H1 (cell line): ENCODE data around the gene UGT2B7. TPM values are rescaled to one million over a fixed set of nuclear protein-coding genes. Genes with fewer than 3 reads are reported as not detected.

ENCODE experiments used
- CTCF ChIA-PET: fragments of 300-600 bp; sonication (Branson Sonifier 250); formaldehyde crosslinking; loops from one replicate; lab custom pipeline; 2021; ENCODE audit not compliant: partially characterized antibody; lab: Charles Lee
- POLR2A ChIA-PET: fragments of 300-600 bp; sonication (Branson Sonifier 250); formaldehyde crosslinking; loops from one replicate; lab custom pipeline; 2021; ENCODE audit warnings: inconsistent platforms; ENCODE audit not compliant: partially characterized antibody; lab: Charles Lee
- DNase-seq, 2 experiments: peaks; one replicate each; pipeline versions ENCODE4 v3.0.0 to v3.0.0-alpha.2; 2010 to 2022; ENCODE audit warnings: low spot score in 2 of 2, low read depth in 1 of 2, mixed read lengths in 1 of 2
- FAIRE-seq: peaks from 2 replicates; lab custom pipeline; 2011; peaks lifted over from hg19 to GRCh38; lab: Jason Lieb, UNC
- H2AFZ ChIP-seq: 2 replicates; pipeline ENCODE4 v1.8.1; 2012; ENCODE audit warnings: low read length, inconsistent platforms
- H2AK5ac ChIP-seq: 2 replicates; pipeline ENCODE4 v1.6.1; 2013; ENCODE audit warnings: low read depth, low read length
- H2BK120ac ChIP-seq: replicated peaks from 2 replicates; pipeline ENCODE3; 2013; ENCODE audit warnings: low read depth, low read length, inconsistent platforms
- H2BK12ac ChIP-seq: 2 replicates; pipeline ENCODE4 v1.6.1; 2013; ENCODE audit warnings: low read depth, low read length
- H2BK15ac ChIP-seq: 2 replicates; pipeline ENCODE4 v1.6.1; 2013; ENCODE audit warnings: low read length
- H2BK20ac ChIP-seq: 2 replicates; pipeline ENCODE4 v1.6.1; 2013; ENCODE audit warnings: low read length
- H2BK5ac ChIP-seq: 2 replicates; pipeline ENCODE4 v1.6.1; 2013; ENCODE audit warnings: low read depth, low read length
- H3K14ac ChIP-seq: 2 replicates; pipeline ENCODE4 v1.6.1; 2013; ENCODE audit warnings: inconsistent platforms; ENCODE audit not compliant: insufficient read length
- H3K18ac ChIP-seq: 2 replicates; pipeline ENCODE4 v1.6.1; 2013; ENCODE audit warnings: low read length; ENCODE audit errors: extremely low read depth
- H3K23ac ChIP-seq: 2 replicates; pipeline ENCODE4 v1.6.1; 2013; ENCODE audit warnings: inconsistent platforms; ENCODE audit not compliant: insufficient read length
- H3K23me2 ChIP-seq: 2 replicates; pipeline ENCODE4 v1.6.1; 2013; ENCODE audit warnings: low read depth, low read length
- H3K27ac ChIP-seq: 2 replicates; pipeline ENCODE4 v1.6.1; 2011; ENCODE audit warnings: low read depth, low read length, inconsistent platforms
- H3K27me3 ChIP-seq, 4 experiments: replicated peaks in 1 of 4; 1 replicate in 1 of 4; 2 replicates in 3 of 4; pipeline versions ENCODE4 v1.6.1 to v1.8.1; 2011 to 2013; ENCODE audit warnings: low read length in 3 of 4, mild to moderate bottlenecking in 3 of 4, inconsistent platforms in 2 of 4, mixed read lengths in 2 of 4, moderate library complexity in 1 of 4; ENCODE audit not compliant: control insufficient read depth in 3 of 4, insufficient read depth in 3 of 4; ENCODE audit errors: extremely low read depth in 1 of 4
- H3K36me3 ChIP-seq, 4 experiments: 2 replicates each; pipeline versions ENCODE4 v1.6.1 to v1.8.1; 2011 to 2013; ENCODE audit warnings: mild to moderate bottlenecking in 4 of 4, low read length in 3 of 4, moderate library complexity in 2 of 4, control low read depth in 1 of 4, inconsistent platforms in 1 of 4; ENCODE audit not compliant: insufficient read depth in 4 of 4, control insufficient read depth in 2 of 4
- H3K4ac ChIP-seq: replicated peaks from 2 replicates; pipeline ENCODE3; 2013; ENCODE audit warnings: low read length, low read depth, mixed read lengths, inconsistent platforms; ENCODE audit not compliant: insufficient read length
- H3K4me1 ChIP-seq, 4 experiments: replicated peaks in 1 of 4; 1 replicate in 1 of 4; 2 replicates in 3 of 4; pipeline versions ENCODE4 v1.6.1 to v1.8.1; 2011 to 2013; ENCODE audit warnings: low read length in 3 of 4, inconsistent platforms in 2 of 4, mixed read lengths in 1 of 4; ENCODE audit not compliant: insufficient read depth in 4 of 4, control insufficient read depth in 3 of 4
- H3K4me2 ChIP-seq, 2 experiments: 2 replicates each; pipeline versions ENCODE4 v1.6.1 to v1.8.1; 2011 to 2013; ENCODE audit warnings: low read depth in 2 of 2, low read length in 2 of 2, control low read depth in 1 of 2, inconsistent platforms in 1 of 2, mild to moderate bottlenecking in 1 of 2; ENCODE audit not compliant: insufficient read depth in 1 of 2
- H3K4me3 ChIP-seq, 4 experiments: fragments of 200-600, 300-600 bp in 1 of 4; sonication (generic), shearing (Covaris generic), sonication (Bioruptor Twin) in 1 of 4; 2 replicates each; pipeline versions ENCODE4 v1.5.1 to v1.8.1; 2011 to 2016; ENCODE audit warnings: low read length in 4 of 4, low read depth in 3 of 4, control low read depth in 2 of 4, inconsistent platforms in 2 of 4, mild to moderate bottlenecking in 2 of 4, mixed read lengths in 1 of 4, moderate library complexity in 1 of 4; ENCODE audit not compliant: insufficient read depth in 2 of 4; ENCODE audit errors: extremely low read depth in 1 of 4
- H3K56ac ChIP-seq: replicated peaks from 2 replicates; pipeline ENCODE3; 2013; ENCODE audit warnings: low read depth, mild to moderate bottlenecking, mixed read lengths, low read length, inconsistent platforms; ENCODE audit not compliant: insufficient read length
- H3K79me1 ChIP-seq: 2 replicates; pipeline ENCODE4 v1.6.1; 2013; ENCODE audit warnings: low read depth, low read length, control low read depth
- H3K79me2 ChIP-seq, 2 experiments: 2 replicates each; pipeline versions ENCODE4 v1.6.1 to v1.8.1; 2012 to 2013; ENCODE audit warnings: low read length in 2 of 2, mild to moderate bottlenecking in 2 of 2, inconsistent platforms in 1 of 2; ENCODE audit not compliant: insufficient read depth in 2 of 2, control insufficient read depth in 1 of 2
- H3K9ac ChIP-seq, 4 experiments: replicated peaks in 1 of 4; 1 replicate in 1 of 4; 2 replicates in 3 of 4; pipeline versions ENCODE4 v1.6.1 to v1.8.1; 2011 to 2013; ENCODE audit warnings: low read depth in 3 of 4, low read length in 3 of 4, control low read depth in 2 of 4, mild to moderate bottlenecking in 2 of 4, moderate library complexity in 2 of 4, inconsistent platforms in 1 of 4; ENCODE audit errors: extremely low read depth in 1 of 4
- H3K9me3 ChIP-seq, 2 experiments: 2 replicates each; pipeline versions ENCODE4 v1.6.1 to v1.8.1; 2012 to 2013; ENCODE audit warnings: mild to moderate bottlenecking in 2 of 2, moderate library complexity in 2 of 2, control low read depth in 1 of 2, inconsistent platforms in 1 of 2, low read depth in 1 of 2, low read length in 1 of 2, mixed read lengths in 1 of 2; ENCODE audit not compliant: insufficient read depth in 2 of 2
- H4K20me1 ChIP-seq, 2 experiments: replicated peaks in 1 of 2; 2 replicates each; pipeline versions ENCODE3 to v1.8.1; 2011 to 2013; ENCODE audit warnings: inconsistent platforms in 2 of 2, low read length in 2 of 2, mild to moderate bottlenecking in 1 of 2; ENCODE audit not compliant: insufficient read depth in 2 of 2, control insufficient read depth in 1 of 2
- H4K5ac ChIP-seq: 2 replicates; pipeline ENCODE4 v1.6.1; 2013; ENCODE audit warnings: low read length, low read depth, mixed read lengths, inconsistent platforms; ENCODE audit not compliant: insufficient read length
- H4K8ac ChIP-seq: 2 replicates; pipeline ENCODE4 v1.8.0; 2013; ENCODE audit warnings: mild to moderate bottlenecking, moderate library complexity, low read length, inconsistent platforms; ENCODE audit not compliant: insufficient read depth; ENCODE audit errors: extremely low read depth
- H4K91ac ChIP-seq: replicated peaks from 2 replicates; pipeline ENCODE3; 2013; ENCODE audit warnings: low read length, mixed read lengths, inconsistent platforms; ENCODE audit not compliant: insufficient read length
- ASH2L ChIP-seq: fragments of 200-600, 300-600 bp; sonication (generic); IDR thresholded peaks from one replicate; pipeline ENCODE4 v1.7.1; 2017; ENCODE audit warnings: low read length
- CHD1 ChIP-seq: IDR thresholded peaks from 2 replicates; pipeline ENCODE4 v1.6.1; 2012; ENCODE audit warnings: low read depth, low read length, improper control_type of control experiment
- EP300 ChIP-seq, 2 experiments: IDR thresholded peaks; 1 replicate in 1 of 2; 2 replicates in 1 of 2; pipeline ENCODE4 v1.6.1; 2011 to 2012; ENCODE audit warnings: low read depth in 2 of 2, low read length in 2 of 2, mild to moderate bottlenecking in 2 of 2, borderline replicate concordance in 1 of 2, inconsistent platforms in 1 of 2, moderate library complexity in 1 of 2
- HDAC2 ChIP-seq, 2 experiments: fragments of 300-600 bp in 1 of 2; sonication (generic) in 1 of 2; IDR thresholded peaks; 2 replicates each; pipeline ENCODE4 v1.6.1; 2011 to 2012; ENCODE audit warnings: low read depth in 2 of 2, low read length in 2 of 2, mild to moderate bottlenecking in 2 of 2, moderate library complexity in 2 of 2, borderline replicate concordance in 1 of 2, inconsistent platforms in 1 of 2
- JUN ChIP-seq: IDR thresholded peaks from 2 replicates; pipeline ENCODE4 v1.6.1; 2011; ENCODE audit warnings: low read depth, mild to moderate bottlenecking, improper control_type of control experiment, low read length
- KDM5A ChIP-seq: fragments of 200-600 bp; IDR thresholded peaks from 2 replicates; pipeline ENCODE4 v1.7.1; 2012; ENCODE audit warnings: mild to moderate bottlenecking, low read length, inconsistent platforms, mixed read lengths
- MAFK ChIP-seq: IDR thresholded peaks from 2 replicates; pipeline ENCODE4 v1.6.1; 2012; ENCODE audit warnings: low read depth, mild to moderate bottlenecking, improper control_type of control experiment, low read length
- NRF1 ChIP-seq: IDR thresholded peaks from 2 replicates; pipeline ENCODE4 v1.6.1; 2011; ENCODE audit warnings: mild to moderate bottlenecking, low read depth, low read length, improper control_type of control experiment
- PHF8 ChIP-seq: fragments of 200-600 bp; sonication (generic); conservative IDR thresholded peaks from 2 replicates; pipeline ENCODE4 v1.7.1; 2012; ENCODE audit warnings: low read depth, mild to moderate bottlenecking, inconsistent platforms, low read length, moderate library complexity
- POLR2A ChIP-seq, 2 experiments: IDR thresholded peaks; 1 replicate in 1 of 2; 2 replicates in 1 of 2; pipeline ENCODE4 v1.6.1; 2011; ENCODE audit warnings: low read depth in 2 of 2, low read length in 2 of 2, mild to moderate bottlenecking in 2 of 2; ENCODE audit errors: control extremely low read depth in 1 of 2
- RFX5 ChIP-seq: IDR thresholded peaks from 2 replicates; pipeline ENCODE4 v1.6.1; 2011; ENCODE audit warnings: low read depth, low read length, improper control_type of control experiment, borderline replicate concordance
- SIRT6 ChIP-seq: IDR thresholded peaks from one replicate; pipeline ENCODE4 v1.7.1; 2012; ENCODE audit warnings: low read length, inconsistent platforms
- SP4 ChIP-seq: IDR thresholded peaks from 2 replicates; pipeline ENCODE4 v1.6.1; 2012; ENCODE audit warnings: low read length, inconsistent platforms
- YY1 ChIP-seq: IDR thresholded peaks from 2 replicates; pipeline ENCODE4 v1.6.1; 2011; ENCODE audit warnings: low read depth, mild to moderate bottlenecking, low read length
- WGBS, 2 experiments: shearing (Covaris generic) in 1 of 2; methylation state at CpG; one replicate each; pipeline versions ENCODE4 v1.1.6 to v1.1.7; 2013 to 2015; ENCODE audit warnings: low lambda C conversion rate in 2 of 2, mixed read lengths in 2 of 2, inconsistent platforms in 1 of 2, low coverage in 1 of 2, missing lambda C conversion rate in 1 of 2; ENCODE audit not compliant: insufficient replicate concordance in 2 of 2, insufficient coverage in 1 of 2, insufficient read length in 1 of 2; ENCODE audit errors: extremely low coverage in 1 of 2, missing lambda C conversion rate in 1 of 2; 5-methylcytosine and 5-hydroxymethylcytosine counted together
- polyA plus RNA-seq, 7 experiments: library from polyadenylated mRNA; depleted of rRNA in 3 of 7; stranded (reverse) in 5 of 7; unstranded in 2 of 7; fragments of >200 nt in 5 of 7; fragments of 200-250 nt in 2 of 7; gene quantifications; 1 replicate in 5 of 7; 2 replicates in 1 of 7; 4 replicates in 1 of 7; pipeline versions ENCODE4 v1.2.1 to v1.2.3, GENCODE V29; 2011 to 2013; ENCODE audit warnings: missing spikeins in 2 of 7, mixed read lengths in 2 of 7
- total RNA-seq: library from RNA; stranded (reverse); fragmentation: NEBNext Ultra II Directional; extraction: Animal tissue kit (Norgen Biotek cat#: 25700); gene quantifications from 2 replicates; pipeline ENCODE4 v1.2.1, GENCODE V29; 2021
- TF ChIP-seq, protein P1 (sequence below): IDR thresholded peaks from 2 replicates; pipeline ENCODE4 v1.6.1; 2011; ENCODE audit warnings: low read length, improper control_type of control experiment

The UGT2B7 gene
- total and polyA plus RNA-seq, 2 of the 8 experiments (the other 6 are each of a cell fraction or from before 2014, with no cell fraction given): not detected

DNA sequence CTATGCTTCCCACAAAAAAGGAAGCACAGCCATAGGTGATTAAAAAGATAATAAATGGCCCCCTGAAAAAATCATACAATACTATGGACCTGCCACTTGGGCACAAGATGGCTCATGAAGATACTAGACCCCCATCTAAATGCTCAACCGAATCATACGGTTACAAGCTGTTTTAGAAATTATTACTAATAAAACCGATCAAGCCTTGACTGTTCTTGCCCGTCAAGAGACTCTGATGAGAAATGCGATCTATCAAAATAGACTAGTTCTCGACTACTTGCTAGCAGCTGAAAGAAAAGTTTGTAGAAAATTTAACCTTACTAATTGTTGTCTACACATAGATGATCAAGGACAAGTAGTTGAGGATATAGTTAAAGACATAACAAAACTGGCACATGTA lies 40.1 kb upstream of the UGT2B7 start:
- no peaks in the 10 kb centered on the region for H3K9me3 ChIP-seq
- H2BK120ac ChIP-seq: no peak overlapping the region
- H4K20me1 ChIP-seq: no peaks in the 10 kb centered on the region
- no peak overlapping the region for H3K23ac ChIP-seq
- no peak overlapping the region for H3K4ac ChIP-seq
- no peak overlapping the region for H2BK15ac ChIP-seq
- H3K23me2 ChIP-seq: no peaks in the 10 kb centered on the region
- H4K5ac ChIP-seq: no peak overlapping the region
- no peak overlapping the region for H3K18ac ChIP-seq
- H3K4me3 ChIP-seq: no peak overlapping the region
- WGBS, 2 experiments: 88% methylated on average over 6 of the region's 6 CpGs; no CpG with 5 or more reads in 1 of the 2 experiments
- H3K79me1 ChIP-seq: no peaks in the 10 kb centered on the region
- FAIRE-seq (no peak), DNase-seq (no peak)
- H3K79me2 ChIP-seq: no peaks in the 10 kb centered on the region
- H3K4me1 ChIP-seq: peaks cover 13 to 22% (median 14%) of the 10 kb centered on the region in 4 experiments; a peak in 6 of 7 replicates
- POLR2A ChIA-PET: no interaction called here
- H3K14ac ChIP-seq: no peak overlapping the region
- no peak overlapping the region for H3K4me2 ChIP-seq
- no peak overlapping the region for H2BK12ac ChIP-seq
- H3K36me3 ChIP-seq: no peaks in the 10 kb centered on the region
- no peak overlapping the region for H2AFZ ChIP-seq
- no peak overlapping the region for H2BK5ac ChIP-seq
- H4K91ac ChIP-seq: no peak overlapping the region
- no peak overlapping the region for H4K8ac ChIP-seq
- no peak overlapping the region for H3K27ac ChIP-seq
- no peak overlapping the region for H3K9ac ChIP-seq
- H3K27me3 ChIP-seq: no peaks in the 10 kb centered on the region
- H3K56ac ChIP-seq: no peak overlapping the region
- H2BK20ac ChIP-seq: no peak overlapping the region
- no peak overlapping the region for H2AK5ac ChIP-seq
- CTCF ChIA-PET: no interaction called here
- TF ChIP-seq ASH2L (no peak), SP4 (no peak), MAFK (no peak), CHD1 (no peak), HDAC2 (IDR thresholded peaks at IDR 0.05; ENCODE audit: borderline replicate concordance in 1 of 2, low read depth in 2 of 2, low read length in 2 of 2) (no peak), NRF1 (no peak), SIRT6 (no peak), POLR2A (IDR thresholded peaks at IDR 0.05; ENCODE audit: control extremely low read depth in 1 of 2, low read depth in 2 of 2, low read length in 2 of 2) (no peak), KDM5A (no peak), PHF8 (no peak), JUN (no peak), YY1 (no peak), EP300 (IDR thresholded peaks at IDR 0.05; ENCODE audit: borderline replicate concordance in 1 of 2, low read depth in 2 of 2, low read length in 2 of 2) (no peak), RFX5 (no peak)
- TF ChIP-seq, protein P1, sequence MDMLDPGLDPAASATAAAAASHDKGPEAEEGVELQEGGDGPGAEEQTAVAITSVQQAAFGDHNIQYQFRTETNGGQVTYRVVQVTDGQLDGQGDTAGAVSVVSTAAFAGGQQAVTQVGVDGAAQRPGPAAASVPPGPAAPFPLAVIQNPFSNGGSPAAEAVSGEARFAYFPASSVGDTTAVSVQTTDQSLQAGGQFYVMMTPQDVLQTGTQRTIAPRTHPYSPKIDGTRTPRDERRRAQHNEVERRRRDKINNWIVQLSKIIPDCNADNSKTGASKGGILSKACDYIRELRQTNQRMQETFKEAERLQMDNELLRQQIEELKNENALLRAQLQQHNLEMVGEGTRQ: no peak
